Anterior cingulate cortex (tissue), 58 donors: ENCODE results near the gene GPHA2.
"Not testable (repeated sequence)": the region's sequence is repeated elsewhere in the genome, so short reads cannot be mapped to it uniquely, and the experiment has no call there.

Source experiments
- DNase-seq, 58 donors: peaks; one replicate each; lab custom pipeline; 2025; lab: John Stamatoyannopoulos, UW

Gene GPHA2, protein sequence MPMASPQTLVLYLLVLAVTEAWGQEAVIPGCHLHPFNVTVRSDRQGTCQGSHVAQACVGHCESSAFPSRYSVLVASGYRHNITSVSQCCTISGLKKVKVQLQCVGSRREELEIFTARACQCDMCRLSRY

DNA sequence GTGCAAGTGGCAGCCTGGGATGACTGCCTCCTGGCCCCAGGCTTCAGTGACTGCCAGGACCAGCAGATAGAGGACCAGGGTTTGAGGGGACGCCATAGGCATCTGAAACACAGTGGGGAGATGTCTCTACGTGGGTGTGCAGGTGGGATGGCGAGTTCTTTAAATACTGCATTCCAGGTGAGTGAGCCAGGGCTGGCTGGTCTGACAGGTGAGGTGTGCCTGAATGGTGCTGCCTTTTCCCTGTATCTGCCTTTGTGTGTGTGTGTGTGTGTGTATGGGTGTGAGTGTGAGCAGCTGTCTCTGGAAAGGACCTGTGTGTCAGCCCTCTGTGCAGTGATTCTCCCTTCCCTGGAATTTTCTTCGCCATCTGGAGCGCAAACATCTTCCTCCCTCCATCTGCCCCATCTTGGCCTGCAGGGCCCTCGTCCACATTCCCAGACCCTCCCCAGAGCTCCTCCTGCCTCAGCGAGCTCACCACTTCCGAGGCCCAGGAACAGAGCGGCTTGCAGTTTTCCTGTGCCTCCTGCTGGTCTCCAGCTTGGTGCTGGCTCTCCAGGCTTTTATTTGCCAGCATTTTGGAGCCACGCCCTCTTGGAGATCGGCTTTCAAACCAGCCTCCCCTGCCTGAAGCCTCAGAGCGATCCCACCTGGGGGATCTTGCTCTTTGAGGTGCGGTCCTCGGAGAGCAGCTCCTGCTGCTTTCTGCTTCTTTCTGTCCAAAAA is at the start of gene GPHA2:
GPHA2 (minus strand) TSS at position 535 of the 723 bp plus-strand sequence; CDS start at position 102, 433 bp downstream.
- DNase-seq, result no peak

DNA sequence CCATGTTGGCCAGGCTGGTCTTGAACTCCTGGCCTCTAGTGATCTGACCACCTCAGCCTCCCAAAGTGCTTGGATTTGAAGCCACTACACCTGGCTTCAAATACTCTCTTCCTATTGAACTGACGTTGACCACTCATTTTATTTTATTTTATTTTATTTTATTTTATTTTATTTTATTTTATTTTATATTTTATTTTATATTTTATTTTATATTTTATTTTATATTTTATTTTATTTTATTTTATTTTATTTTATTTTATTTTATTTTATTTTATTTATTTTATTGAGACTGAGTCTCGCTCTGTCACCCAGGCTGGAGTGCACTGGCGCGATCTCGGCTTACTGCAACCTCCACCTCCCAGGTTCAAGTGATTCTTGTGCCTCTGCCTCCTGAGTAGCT is 47.6 kb upstream of the GPHA2 start:
- not testable (repeated sequence) for DNase-seq

DNA sequence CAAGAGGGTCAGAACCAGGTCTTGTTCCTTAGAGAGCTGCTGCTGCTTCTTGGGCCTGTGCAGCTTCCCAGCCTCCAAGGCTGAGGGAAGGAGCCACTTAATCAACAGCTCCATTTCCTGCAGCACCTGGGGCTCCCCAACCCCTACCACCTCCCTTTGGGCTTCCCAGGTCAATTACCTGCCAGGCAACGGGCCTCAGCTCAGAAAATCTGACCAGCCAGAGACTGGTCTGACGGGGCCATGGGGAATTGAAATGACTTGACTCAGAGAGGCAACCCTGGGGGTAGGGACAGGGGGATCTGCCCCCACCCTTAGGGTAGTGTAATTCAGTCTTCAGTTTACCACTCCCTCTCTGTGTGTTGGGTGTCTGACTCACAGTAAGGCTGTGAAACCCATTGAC is 41.0 kb upstream of the GPHA2 start:
- DNase-seq, result no peak

DNA sequence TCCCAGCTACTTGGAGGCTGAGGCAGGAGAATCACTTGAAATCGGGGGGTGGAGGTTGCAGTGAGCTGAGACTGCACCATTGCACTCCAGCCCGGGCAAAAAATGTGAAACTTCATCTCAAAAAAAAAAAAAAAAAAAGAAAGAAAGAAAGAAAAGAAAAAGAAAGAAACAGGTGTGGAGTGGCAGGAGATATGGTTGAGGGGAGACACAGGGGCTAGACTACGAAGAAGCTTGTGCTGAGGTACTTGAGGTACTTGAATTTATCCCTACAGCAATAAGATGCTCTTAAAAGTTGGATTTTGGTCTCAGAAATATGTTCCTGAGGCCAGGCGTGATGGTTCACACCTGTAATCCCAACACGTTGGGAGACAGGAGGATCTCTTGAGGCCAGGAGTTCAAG is 38.4 kb upstream of the GPHA2 start:
- DNase-seq, result no peak

DNA sequence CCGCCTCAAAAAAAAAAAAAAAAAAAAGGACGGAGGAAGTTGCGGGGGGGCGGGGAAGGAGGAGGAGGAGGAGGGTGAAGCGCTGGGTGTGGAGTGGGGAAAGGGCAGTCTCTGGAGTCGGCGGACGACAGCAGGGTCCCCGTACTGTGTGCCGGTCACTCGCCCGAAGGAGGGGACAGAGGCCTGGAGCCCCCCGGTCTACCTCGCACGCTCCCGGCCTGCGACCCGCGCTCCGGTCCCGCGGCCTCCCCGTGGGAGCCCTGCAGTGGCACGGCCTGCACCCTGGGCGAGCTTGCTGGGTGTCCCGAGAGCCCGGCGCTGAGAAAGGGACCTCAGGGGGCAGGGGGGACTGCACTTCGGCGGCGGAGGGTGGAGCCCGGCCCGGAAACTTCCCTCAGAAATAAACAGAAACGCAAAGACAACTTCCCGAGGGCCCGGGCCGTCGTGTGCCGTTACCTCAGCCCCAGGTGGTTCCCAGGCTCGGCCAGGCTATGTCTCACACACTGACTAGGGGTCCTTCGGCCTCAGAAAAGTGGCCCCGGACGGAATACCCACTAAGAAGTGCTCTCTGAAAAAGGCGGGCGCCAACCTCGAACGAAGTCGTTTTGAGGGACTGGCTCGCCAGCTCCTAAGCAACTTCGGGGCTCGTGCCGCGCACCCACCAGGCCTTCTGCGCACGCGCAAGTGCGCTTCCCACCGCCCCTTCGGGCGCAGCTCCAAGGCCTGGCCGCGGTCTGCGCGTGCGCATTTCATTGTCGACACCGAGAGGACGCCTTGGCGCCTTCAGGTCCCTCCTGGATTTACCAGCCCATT is 35.9 kb upstream of the GPHA2 start, which contains the start of gene MAJIN:
MAJIN (minus strand) TSS at position 688 of the 813 bp plus-strand sequence. CDS start 12,703 bp downstream, outside the sequence.
- peak in 53 of 58 donors; percentile 3 to 75 (median 37) for DNase-seq

DNA sequence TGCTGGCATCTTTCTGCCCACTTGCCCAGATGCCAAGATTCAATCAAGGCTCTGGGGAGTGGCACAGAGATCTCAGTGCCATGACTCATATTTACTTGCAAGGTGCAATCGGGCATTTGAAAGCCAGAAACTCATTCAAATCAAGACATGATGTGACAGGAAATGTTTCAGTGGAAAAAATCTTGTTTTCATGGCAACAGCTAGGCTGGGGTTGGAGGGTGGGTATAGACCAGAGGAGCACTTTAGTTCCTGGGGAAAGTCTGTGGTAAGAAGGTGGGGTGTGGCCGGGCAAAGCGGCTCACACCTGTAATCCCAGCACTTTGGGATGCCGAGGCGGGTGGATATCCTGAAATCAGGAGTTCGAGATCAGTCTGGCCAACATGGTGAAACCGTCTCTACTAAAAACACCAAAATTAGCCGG is 35.0 kb upstream of the GPHA2 start:
- DNase-seq, result no peak

DNA sequence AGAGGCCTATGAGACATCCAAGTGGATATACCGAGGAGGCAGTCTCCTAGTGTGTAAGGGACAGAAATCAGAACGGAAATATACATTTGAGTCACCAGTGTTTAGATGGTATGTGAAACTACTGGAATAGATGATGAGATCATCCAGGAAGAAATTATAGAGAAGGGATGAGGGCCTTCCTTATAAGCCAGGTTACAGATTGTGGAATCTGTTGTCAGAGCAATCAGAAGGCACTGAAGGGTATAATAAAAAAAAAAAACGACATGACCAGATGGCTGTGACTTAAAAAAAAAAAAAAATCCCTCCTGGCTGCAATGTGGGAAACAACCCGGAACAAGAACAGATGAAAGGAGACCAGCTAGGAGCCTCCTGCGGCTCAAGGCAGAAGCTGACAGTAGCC is 33.5 kb upstream of the GPHA2 start:
- DNase-seq, result no peak

DNA sequence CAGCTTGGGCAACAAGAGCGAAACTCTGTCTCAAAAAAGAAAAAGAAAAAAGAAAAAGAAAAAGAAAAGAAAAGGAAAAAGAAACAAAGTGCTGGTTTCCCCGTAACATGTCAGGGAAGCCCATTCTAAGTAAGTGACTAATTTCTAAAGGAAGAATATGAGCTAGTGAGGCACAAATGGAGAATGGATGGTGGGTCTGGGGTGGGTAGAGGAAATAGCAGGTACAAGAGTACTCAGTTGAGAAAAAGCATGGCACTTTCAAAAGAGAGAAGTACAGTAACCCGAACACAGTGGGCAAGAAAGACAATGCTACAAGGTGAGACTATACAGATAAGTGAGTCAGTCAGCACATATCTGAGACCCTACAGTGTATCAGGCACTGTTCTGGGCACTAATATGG is 31.7 kb upstream of the GPHA2 start:
- DNase-seq, result no peak

DNA sequence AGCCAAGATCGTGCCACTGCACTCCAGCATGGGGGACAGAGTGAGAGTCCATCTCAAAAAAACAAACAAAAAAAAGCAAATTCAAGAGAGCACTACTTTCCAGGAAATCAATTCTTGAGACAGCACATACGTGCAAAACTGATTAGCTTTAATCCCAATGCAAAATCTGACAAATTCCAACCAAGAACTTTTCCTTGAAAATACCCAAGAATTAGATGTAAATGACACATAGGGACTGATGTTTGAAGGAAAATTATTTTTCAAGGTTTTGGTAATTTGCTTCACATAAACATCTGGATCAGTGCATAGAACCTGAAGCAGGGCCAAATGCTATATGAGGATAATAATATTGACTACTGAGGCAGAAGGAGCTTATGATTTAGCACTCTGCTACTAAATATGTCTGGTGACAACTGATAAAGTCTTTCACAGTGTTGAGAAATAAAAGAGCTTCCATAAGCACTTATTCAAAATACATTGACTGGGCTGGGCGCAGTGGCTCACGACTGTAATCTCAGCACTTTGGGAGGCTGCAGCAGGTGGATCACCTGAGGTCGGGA is 27.5 kb upstream of the GPHA2 start:
- no peak for DNase-seq

DNA sequence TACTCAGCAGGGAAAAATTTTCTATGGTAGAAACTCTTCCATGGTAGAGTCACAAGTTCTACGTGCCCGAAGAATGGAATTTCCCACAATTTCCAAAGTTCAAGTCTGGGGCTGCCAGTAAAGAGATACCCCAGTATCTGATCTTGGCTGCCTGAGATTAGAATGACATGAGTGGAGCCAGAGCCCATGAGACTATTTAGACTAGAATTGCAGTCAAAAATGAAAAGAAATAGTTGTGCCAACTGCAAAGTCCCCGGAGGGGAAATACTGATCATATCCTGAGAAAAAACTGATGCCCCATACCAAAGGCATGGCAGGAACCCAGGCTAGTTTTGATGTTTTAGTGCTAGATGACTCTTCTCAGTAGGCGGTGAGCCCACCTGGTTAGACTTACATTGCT is 25.0 kb upstream of the GPHA2 start:
- DNase-seq, result no peak

DNA sequence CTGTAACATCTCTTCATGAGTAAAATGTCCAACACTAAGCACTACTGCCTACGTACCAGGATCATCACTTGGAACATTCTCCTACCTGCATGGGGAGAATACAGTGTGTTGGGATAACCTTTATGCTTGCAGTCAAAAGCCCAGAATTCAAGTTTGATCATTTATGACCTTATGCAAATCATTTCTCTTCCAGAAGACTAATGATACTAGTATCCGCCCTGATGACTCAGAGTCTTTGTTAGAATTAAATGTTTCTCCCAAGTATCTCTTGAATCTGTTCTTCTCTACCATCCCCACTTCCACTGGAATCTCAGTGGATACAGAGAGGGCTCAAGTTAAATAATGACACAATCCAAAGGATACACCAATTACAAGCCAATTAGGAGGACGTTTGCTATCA is 23.8 kb upstream of the GPHA2 start:
- no peak for DNase-seq

DNA sequence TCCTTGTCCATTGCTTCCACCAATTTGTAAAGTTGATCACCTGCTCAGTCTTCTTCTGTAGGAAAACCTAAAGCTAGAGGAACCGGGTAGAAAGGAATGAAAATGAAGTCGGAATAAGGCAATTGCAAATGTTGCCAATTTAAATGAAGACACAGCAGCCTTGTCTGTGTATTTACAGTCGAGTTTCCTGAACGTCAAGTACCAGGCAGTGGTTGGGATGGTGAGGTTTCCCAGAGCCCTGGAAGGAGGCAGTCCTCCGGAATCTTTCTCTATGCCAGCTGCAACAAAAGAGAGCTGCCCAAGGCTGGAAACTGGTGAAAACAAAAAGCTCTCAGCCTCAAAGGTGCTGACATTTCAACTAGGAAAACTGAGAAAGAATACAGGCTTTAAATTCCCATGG is 18.5 kb upstream of the GPHA2 start:
- no peak for DNase-seq

DNA sequence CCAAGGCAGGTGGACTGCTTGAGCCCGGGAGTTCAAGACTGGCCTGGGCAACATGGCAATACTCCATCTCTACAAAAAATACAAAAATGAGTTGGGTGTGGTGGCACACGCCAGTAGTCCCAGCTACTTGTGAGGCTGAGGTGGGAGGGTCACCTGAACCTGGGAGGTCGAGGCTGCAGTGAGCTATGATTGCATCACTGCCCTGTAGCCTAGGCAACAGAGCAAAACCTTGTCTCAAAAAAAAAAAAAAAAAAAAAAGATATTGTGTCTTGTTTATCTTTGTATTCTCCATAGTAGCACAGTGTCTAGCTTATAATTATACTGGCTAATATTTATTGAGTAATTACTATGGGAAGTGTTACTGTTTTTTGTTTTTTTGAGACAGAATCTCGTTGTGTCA is 15.8 kb upstream of the GPHA2 start:
- DNase-seq, result no peak

DNA sequence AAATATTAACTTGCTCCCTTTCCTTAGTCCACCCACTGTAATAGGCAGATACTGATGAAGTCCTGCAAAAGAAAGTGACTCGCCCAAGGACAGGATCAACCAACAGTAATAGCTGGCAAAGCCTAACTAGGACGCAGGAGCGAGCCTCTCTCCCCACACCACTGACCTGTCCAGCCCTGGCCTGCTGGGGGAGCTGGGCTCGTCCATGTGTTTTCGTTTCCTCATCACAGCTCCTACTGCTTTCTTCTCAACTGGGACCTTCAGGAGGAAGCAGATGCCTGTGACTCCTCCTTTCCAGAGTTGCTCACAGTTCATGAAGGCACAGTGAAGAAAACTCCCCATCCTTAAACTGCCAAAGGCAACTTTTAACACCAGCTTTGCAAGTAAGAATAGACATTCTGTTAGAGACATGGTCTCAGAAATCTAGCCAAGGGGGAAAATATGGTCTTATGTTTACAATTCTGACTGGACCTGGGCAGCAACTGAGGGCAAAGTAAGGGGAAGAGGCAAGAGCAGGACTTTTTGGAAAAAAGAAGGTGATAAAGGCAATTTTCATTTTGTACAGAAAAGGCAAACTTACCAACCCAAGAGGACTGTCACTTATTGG is 11.6 kb upstream of the GPHA2 start:
- DNase-seq, result no peak

DNA sequence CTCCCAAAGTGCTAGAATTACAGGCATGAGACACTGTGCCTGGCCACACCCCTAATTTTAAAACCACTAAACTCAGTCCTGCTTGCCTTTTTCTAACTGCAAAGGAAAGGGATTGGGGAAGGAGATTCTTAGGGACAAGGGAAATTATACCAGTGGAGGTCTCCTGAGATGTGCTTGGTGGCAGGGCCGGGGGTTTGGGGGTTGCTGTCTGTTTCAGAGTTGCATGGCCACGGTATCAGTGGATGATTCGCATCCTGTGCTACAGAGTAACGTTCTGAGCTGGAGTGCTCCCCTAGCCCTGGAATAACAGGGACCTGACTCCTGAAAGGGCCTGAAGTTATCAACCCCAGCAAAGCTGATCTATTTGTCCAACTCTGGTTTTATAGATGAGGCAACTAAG is 846 bp upstream of the GPHA2 start:
- DNase-seq, result no peak

DNA sequence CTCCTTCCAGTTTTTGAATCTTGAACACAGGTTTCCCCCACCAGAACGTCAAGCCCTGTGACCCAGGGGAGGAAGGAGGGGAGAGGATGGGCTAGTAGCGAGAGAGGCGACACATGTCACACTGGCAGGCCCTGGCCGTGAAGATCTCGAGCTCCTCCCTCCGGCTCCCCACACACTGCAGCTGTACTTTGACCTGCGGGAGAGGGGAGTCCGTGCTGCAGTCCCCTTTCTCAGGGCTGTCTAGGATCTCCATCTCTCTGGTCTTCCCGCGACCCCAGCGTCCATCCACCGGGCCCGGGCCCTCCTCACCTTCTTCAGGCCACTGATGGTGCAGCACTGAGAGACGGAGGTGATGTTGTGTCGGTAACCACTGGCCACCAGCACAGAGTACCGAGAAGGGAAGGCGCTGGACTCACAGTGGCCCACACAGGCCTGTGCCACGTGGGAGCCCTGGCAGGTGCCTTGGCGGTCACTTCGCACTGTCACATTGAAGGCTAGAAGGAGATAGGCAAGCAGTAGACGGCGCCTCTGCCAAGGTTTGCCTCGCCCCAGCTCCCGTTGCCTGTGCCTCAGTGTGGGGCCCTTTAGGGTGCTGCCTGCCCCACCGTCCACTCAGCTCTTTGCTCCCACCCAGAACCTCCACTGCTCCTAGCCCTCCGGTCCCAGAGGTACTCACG is 873 bp downstream of the GPHA2 start:
- no peak for DNase-seq

DNA sequence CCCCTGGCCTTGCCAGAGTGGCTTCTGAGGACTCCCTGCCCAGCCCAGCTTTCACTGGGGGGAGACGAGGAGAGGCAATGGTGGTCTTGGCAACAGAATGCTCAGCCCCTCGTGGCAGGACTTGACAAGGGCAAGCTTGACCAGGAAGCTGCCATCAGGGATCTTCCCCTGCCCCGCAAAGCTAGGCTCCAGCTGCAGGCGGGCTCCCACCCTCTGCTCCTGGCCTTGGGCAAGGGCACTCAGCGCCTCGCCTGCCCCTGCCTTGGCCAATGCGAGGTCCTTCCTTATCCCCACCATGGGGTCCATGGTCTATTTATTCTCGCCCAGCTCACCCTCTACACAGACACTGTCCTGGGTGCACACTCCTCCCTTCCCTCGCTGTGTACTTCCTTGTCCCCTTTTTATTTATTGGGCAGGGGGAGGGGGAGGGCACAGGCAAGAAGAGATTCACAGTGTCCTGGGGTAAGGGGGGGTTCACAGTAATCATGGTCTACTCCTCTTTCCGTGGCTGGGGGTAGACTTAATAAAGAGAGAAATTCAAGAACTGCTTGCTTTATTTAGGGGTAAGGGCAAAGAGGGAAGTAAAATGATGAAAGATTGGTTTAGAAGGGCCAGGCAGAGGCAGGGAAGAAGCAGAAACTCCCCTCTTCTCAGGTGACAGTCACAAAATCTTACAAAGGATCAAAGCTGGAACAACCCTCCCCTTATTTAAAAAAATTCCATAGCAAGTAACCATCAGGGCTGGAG is 1.6 kb downstream of the GPHA2 start:
- no peak for DNase-seq

DNA sequence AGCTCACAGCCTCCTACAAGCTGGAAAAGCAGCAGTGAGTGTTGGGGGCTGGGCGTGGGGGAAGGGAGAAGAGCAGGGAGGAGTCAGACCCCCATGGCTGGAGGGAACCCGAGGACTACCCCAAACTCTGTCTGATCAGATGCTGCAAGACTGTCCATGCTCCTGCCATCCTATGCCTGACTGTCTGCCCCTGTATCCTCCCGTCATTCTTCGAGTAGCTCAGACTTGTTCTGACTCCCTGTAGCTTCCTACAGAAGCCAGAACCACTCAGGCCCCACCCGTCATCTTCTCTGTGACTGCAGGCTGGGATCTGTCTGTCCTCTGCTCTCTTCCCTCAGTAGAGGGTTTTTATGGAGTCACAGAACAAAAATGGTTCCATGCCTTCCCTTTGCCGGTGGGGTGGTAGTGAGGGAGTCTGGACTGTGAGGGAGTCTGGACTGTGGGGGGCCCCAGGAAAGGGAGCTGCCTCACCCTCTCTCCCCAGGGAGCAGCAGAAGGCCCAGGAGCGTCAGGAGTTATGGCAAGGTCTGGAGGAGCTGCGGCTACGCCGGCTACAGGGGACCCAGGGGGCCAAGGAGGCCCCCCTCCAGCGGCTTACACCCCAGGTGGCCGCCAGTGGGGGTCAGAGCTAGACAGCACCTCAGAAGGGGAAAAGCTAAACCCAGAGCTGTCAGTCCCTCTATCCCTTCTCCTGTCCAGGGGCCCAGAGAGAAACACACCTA is 2.3 kb downstream of the GPHA2 start:
- no peak for DNase-seq

DNA sequence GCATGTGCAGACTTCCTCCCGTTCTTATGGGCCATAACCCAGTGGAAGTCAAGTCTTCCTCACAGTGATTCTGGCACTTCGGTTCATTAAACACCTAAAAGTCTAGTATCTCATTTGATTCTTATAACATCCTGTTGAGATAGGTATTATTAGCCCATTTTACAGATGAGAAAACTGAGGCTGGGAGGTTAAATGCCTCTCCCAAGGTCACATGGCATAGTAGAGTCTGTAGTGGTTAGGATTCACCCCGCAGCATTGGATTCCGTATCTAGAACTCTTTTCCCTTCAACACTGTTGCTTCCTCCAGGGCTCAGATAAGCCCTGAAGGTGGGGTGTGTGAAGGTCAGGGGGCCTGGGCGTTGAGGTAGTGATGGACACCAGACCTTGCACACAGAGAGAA is 3.4 kb downstream of the GPHA2 start:
- no peak for DNase-seq
